Cardiac septum (tissue), 1 donor: ENCODE results near the gene SLC27A2. TPM values are rescaled to one million over a fixed set of nuclear protein-coding genes. Genes with fewer than 3 reads are reported as not detected.

Experiments
- DNase-seq: peaks from one replicate; pipeline ENCODE4 v3.0.0-alpha.2; 2020; ENCODE audit warnings: low spot score
- intact Hi-C: fragments of 100-400 bp; cut with DNase I; formaldehyde crosslinking; loops from one replicate; pipeline ENCODE4 v1.14.0; 2022
- total RNA-seq: library from RNA; stranded (reverse); fragmentation: NEBNext Ultra II Directional; extraction: Animal tissue kit (Norgen Biotek cat#: 25700); gene quantifications from one replicate; pipeline ENCODE4 v1.2.1, GENCODE V29; 2021
- donor health status: DM: no; HTN: no; CAD: no.

SLC27A2 gene
- total RNA-seq, 1 donor from 2014 or later, result not detected

- intact Hi-C loops, result no loop called here
- no peak for DNase-seq
These were observed 74.4 kb downstream of the SLC27A2 start for GRCh38 chr15:50256188-50257041.

- DNase-seq, result no peak
- intact Hi-C loops, result no loop called here
These were observed 75.3 kb downstream of the SLC27A2 start for GRCh38 chr15:50257332-50257731.

GRCh38 chr15:50257924-50258323 is 75.9 kb downstream of the SLC27A2 start:
- DNase-seq, result no peak
- intact Hi-C loops, result no loop called here

- no peak for DNase-seq
- intact Hi-C loops, result no loop called here
These were observed 77.3 kb downstream of the SLC27A2 start for GRCh38 chr15:50259276-50259675.

- intact Hi-C loops, result no loop called here
- DNase-seq, result no peak
These were observed 79.0 kb downstream of the SLC27A2 start for GRCh38 chr15:50260969-50261496.

- intact Hi-C loops, result no loop called here
These were observed 80.0 kb downstream of the SLC27A2 start for GRCh38 chr15:50261981-50262380.

GRCh38 chr15:50262533-50262932 is 80.5 kb downstream of the SLC27A2 start:
- intact Hi-C loops, result no loop called here
- no peak for DNase-seq

More at GRCh38 chr15:50261981-50262380, 80.0 kb downstream of the SLC27A2 start:
- no peak for DNase-seq

GRCh38 chr15:50265620-50266019 is 83.6 kb downstream of the SLC27A2 start, which contains the start of gene HDC:
TSS of gene HDC (minus strand) at chr15:50265726. CDS start at chr15:50265623, 103 bp downstream.
- no peak for DNase-seq
- intact Hi-C loops, result no loop called here

- no peak for DNase-seq
- intact Hi-C loops, result no loop called here
These were observed 85.6 kb downstream of the SLC27A2 start for GRCh38 chr15:50267577-50267976.

- intact Hi-C loops, result no loop called here
- no peak for DNase-seq
These were observed 93.1 kb downstream of the SLC27A2 start for GRCh38 chr15:50275091-50275490.

GRCh38 chr15:50275908-50276307 is 93.9 kb downstream of the SLC27A2 start:
- intact Hi-C loops, result no loop called here
- no peak for DNase-seq

- intact Hi-C loops, result no loop called here
- DNase-seq, result no peak
These were observed 95.4 kb downstream of the SLC27A2 start for GRCh38 chr15:50277370-50277769.

GRCh38 chr15:50278496-50278895 is 96.5 kb downstream of the SLC27A2 start:
- intact Hi-C loops, result no loop called here

GRCh38 chr15:50280271-50280670 is 98.3 kb downstream of the SLC27A2 start:
- DNase-seq, result no peak
- intact Hi-C loops, result no loop called here

More at GRCh38 chr15:50278496-50278895, 96.5 kb downstream of the SLC27A2 start:
- DNase-seq, result no peak

- intact Hi-C loops, result no loop called here
- no peak for DNase-seq
These were observed 99.4 kb downstream of the SLC27A2 start for GRCh38 chr15:50281427-50281826.

Other genes starting within 250 kb of the SLC27A2 start
- 3.1 TPM for gene ATP8B4, start 63.0 kb upstream of the SLC27A2 start, total RNA-seq
- gene HDC, start 83.5 kb downstream of the SLC27A2 start, total RNA-seq, result 1.00 TPM
- gene GABPB1, start 173.0 kb downstream of the SLC27A2 start, total RNA-seq, result 12.0 TPM
- 41.3 TPM for gene USP8, start 242.2 kb downstream of the SLC27A2 start, total RNA-seq